Adrenal gland (tissue), 5 donors: ENCODE data around the gene ZFR2.

Source experiments
- POLR2A ChIP-seq, 2 donors: fragments of 450-650 bp; IDR thresholded peaks; one replicate each; pipeline ENCODE4 v1.6.1; 2017; ENCODE audit warnings: antibody characterized with exemption in 2 of 2, mild to moderate bottlenecking in 2 of 2, moderate library complexity in 1 of 2
- TF ChIP-seq, protein P1 (sequence below), 6 experiments: fragments of 450-650 bp in 4 of 6; fragments of 200-600 bp in 2 of 6; sonication (generic) in 1 of 6; IDR thresholded peaks; 1 replicate in 5 of 6; 2 replicates in 1 of 6; pipeline versions ENCODE4 v1.5.1 to v1.8.0; 2016 to 2021; ENCODE audit warnings: antibody characterized with exemption in 6 of 6, mild to moderate bottlenecking in 2 of 6, moderate library complexity in 1 of 6
- donor health status: DM: no; HTN: no; CAD: no.

DNA sequence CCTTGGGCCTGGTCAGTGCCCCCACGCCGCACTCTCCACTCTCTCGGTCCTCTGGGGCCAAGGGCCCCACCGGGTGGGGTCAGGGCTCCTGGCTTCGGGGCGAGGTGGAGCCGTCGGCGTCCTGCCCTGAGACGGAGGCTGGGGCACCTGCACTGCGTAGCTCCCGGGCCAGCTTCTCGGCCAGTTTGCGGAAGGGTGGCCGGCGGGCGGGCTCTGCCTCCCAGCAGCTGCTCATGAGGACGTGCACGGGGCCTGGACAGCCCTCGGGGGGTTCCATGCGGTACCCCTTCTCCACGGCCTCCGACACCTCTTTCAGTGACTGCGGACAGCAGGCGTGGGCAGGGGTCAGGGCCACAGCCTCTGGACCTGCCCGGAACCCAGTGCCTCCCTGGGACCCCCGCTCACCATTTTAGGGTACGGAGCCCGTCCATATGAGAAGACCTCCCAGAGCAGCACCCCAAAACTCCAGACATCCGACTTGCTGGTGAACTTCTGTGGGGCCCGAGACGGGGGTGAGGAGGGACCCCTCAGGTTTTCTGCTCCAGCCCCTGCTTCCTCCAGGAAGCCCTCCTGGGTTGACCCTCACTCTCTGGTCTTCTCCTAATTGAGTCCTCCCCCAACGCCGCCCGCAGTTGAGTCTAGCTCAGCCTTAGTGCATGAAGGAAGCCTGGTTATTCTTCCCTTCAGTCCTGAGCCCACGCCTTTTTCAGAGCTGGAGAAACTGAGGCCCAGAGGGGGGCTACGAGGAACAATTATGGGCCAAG is 90.6 kb downstream of the ZFR2 start:
- TF ChIP-seq, protein P1, sequence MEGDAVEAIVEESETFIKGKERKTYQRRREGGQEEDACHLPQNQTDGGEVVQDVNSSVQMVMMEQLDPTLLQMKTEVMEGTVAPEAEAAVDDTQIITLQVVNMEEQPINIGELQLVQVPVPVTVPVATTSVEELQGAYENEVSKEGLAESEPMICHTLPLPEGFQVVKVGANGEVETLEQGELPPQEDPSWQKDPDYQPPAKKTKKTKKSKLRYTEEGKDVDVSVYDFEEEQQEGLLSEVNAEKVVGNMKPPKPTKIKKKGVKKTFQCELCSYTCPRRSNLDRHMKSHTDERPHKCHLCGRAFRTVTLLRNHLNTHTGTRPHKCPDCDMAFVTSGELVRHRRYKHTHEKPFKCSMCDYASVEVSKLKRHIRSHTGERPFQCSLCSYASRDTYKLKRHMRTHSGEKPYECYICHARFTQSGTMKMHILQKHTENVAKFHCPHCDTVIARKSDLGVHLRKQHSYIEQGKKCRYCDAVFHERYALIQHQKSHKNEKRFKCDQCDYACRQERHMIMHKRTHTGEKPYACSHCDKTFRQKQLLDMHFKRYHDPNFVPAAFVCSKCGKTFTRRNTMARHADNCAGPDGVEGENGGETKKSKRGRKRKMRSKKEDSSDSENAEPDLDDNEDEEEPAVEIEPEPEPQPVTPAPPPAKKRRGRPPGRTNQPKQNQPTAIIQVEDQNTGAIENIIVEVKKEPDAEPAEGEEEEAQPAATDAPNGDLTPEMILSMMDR (IDR thresholded peaks at IDR 0.05): no peak
- TF ChIP-seq POLR2A (IDR thresholded peaks at IDR 0.05): no peak
